GM23338 (cell line): ENCODE results near the gene C22orf23.

Experiments used
- EZH2 ChIP-seq: fragments of 200-600 bp; sonication (generic); IDR thresholded peaks from one replicate; pipeline ENCODE4 v1.8.0; 2017; ENCODE audit warnings: antibody characterized with exemption, mild to moderate bottlenecking, low read depth; ENCODE audit not compliant: unreplicated experiment
- EZH2phosphoT487 ChIP-seq: fragments of 200-600 bp; sonication (generic); IDR thresholded peaks from one replicate; pipeline ENCODE4 v1.8.1; 2018; ENCODE audit warnings: antibody characterized with exemption; ENCODE audit not compliant: unreplicated experiment
- NANOG ChIP-seq: IDR thresholded peaks from 2 replicates; pipeline ENCODE4 v1.6.1; 2016; ENCODE audit warnings: antibody characterized with exemption, borderline replicate concordance
- POLR2AphosphoS5 ChIP-seq: IDR thresholded peaks from 2 replicates; pipeline ENCODE4 v1.6.1; 2016; ENCODE audit warnings: antibody characterized with exemption, low read depth
- REST ChIP-seq: IDR thresholded peaks from one replicate; pipeline ENCODE4 v1.6.1; 2018; ENCODE audit warnings: antibody characterized with exemption; ENCODE audit not compliant: unreplicated experiment
- TF ChIP-seq, protein P1 (sequence below), 2 experiments: fragments of 200-600 bp in 1 of 2; sonication (generic) in 1 of 2; conservative IDR thresholded peaks; 2 replicates each; pipeline versions ENCODE4 v1.5.1 to v1.6.1; 2016 to 2017; ENCODE audit warnings: antibody characterized with exemption in 2 of 2, low read depth in 2 of 2, mild to moderate bottlenecking in 2 of 2, moderate library complexity in 1 of 2

DNA sequence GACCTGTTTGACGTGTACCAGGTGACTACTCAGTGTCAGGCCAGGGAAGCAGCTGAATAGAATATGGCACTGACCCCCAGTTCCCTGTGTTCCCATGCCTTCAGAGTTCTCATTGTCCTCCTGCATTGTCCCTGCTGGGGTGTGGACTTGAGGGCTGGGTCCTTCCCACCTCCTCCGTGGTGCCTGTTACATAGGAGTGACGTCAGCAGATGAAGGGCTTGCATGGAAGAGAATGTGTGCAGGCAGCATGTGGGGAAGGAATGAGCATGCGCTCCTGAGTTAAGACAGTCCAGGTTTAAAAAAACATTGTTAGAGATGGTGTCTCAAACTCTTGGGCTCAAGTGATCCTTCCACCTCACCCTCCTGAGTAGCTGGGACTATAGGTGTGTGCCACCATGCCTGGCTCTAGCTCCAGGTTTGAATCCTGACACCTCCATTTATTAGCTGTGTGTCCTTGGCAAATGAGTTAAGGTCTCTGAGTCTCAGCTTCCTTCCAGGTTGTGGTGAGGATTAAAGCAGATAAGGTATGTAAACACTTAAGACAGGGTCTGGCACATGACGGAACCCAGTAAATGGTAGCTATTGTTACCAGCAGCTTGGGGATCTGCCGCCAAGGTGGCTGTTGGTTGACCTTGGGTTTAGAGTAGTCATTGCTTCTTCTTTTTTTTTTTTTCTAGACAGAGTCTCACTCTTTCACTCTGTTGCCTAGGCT lies 38.5 kb upstream of the C22orf23 start:
- no peak for TF ChIP-seq EZH2phosphoT487
- TF ChIP-seq, protein P1, sequence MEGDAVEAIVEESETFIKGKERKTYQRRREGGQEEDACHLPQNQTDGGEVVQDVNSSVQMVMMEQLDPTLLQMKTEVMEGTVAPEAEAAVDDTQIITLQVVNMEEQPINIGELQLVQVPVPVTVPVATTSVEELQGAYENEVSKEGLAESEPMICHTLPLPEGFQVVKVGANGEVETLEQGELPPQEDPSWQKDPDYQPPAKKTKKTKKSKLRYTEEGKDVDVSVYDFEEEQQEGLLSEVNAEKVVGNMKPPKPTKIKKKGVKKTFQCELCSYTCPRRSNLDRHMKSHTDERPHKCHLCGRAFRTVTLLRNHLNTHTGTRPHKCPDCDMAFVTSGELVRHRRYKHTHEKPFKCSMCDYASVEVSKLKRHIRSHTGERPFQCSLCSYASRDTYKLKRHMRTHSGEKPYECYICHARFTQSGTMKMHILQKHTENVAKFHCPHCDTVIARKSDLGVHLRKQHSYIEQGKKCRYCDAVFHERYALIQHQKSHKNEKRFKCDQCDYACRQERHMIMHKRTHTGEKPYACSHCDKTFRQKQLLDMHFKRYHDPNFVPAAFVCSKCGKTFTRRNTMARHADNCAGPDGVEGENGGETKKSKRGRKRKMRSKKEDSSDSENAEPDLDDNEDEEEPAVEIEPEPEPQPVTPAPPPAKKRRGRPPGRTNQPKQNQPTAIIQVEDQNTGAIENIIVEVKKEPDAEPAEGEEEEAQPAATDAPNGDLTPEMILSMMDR (conservative IDR thresholded peaks at IDR 0.05; ENCODE audit: low read depth in 2 of 2), result no peak
- no peak for TF ChIP-seq POLR2AphosphoS5
- TF ChIP-seq REST, result no peak
- no peak for TF ChIP-seq NANOG
- no peak for TF ChIP-seq EZH2
